GM18505 (cell line): ENCODE results near the gene ELF2.

Experiments used
- ATAC-seq: cut with Tn5 transposase; IDR thresholded peaks from one replicate; pipeline ENCODE4 v1.9.1; 2021; ENCODE audit not compliant: unreplicated experiment
- POLR2A ChIP-seq: IDR thresholded peaks from 4 replicates; pipeline ENCODE4 v1.6.1; 2011; ENCODE audit warnings: borderline replicate concordance; ENCODE audit not compliant: insufficient read depth, insufficient read length; ENCODE audit errors: extremely low read depth

ELF2 gene

DNA sequence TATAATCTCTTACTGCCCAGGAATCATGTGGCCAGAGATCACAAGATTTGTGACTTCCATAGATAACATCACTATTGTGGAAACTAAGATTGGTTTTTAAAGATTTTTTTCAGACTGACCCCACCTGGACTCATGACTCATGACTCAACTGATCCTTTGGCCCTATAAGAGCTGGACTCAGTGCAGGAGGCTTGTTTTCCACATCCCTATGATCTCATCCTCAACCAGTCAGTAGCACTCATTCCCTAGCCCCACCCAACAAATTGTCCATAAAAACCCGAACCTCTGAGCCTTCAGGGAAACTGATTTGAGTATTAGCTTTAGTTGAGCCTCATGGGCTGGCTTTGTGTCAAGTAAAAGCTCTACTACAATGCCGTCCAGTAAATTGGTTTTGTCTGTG is 169.4 kb downstream of the ELF2 start:
- ATAC-seq = no peak
- TF ChIP-seq POLR2A = no peak
